ENCODE results near the gene NHSL2. TPM values are rescaled to one million over a fixed set of nuclear protein-coding genes. Genes with fewer than 3 reads are reported as not detected.

NHSL2 gene
- total RNA-seq, 1 donor from 2014 or later: not detected

DNA sequence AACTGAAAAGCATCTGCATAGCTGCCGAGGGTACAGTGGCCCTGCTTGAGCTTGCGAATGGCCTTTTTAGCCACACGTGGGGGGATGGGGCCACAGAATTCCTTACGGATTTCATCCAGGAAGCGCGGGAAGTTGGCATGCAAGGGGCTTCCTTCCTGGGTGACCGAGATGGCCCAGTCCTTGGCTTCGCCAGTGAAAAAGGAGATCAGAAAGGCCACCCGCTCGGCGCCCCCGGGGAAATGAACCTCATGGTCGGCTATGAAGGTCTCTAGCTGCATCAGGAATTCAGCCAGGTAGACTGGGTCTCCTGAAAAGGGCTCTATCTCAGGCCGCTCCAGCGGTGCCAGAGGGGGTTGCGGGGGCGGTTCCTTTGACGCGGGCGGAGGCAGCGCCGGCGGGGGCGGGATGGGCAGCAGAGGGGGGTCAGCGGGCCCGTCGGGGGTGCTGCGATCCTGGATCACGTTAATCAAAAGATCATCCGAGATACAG lies 220.2 kb downstream of the NHSL2 start:
- DNase-seq (ENCODE audit: low read depth) (no peak), FAIRE-seq (no peak)
- Histone ChIP-seq H3K27me3 (ENCODE audit: control insufficient read depth, insufficient read depth, low read length) (peaks cover 14% of the 10 kb centered on the region), H3K4me3 (ENCODE audit: low read depth, low read length) (no peak overlapping the region), H3K36me3 (ENCODE audit: control insufficient read depth, insufficient read depth, low read length) (no peaks in the 10 kb centered on the region)
- TF ChIP-seq, protein P1, sequence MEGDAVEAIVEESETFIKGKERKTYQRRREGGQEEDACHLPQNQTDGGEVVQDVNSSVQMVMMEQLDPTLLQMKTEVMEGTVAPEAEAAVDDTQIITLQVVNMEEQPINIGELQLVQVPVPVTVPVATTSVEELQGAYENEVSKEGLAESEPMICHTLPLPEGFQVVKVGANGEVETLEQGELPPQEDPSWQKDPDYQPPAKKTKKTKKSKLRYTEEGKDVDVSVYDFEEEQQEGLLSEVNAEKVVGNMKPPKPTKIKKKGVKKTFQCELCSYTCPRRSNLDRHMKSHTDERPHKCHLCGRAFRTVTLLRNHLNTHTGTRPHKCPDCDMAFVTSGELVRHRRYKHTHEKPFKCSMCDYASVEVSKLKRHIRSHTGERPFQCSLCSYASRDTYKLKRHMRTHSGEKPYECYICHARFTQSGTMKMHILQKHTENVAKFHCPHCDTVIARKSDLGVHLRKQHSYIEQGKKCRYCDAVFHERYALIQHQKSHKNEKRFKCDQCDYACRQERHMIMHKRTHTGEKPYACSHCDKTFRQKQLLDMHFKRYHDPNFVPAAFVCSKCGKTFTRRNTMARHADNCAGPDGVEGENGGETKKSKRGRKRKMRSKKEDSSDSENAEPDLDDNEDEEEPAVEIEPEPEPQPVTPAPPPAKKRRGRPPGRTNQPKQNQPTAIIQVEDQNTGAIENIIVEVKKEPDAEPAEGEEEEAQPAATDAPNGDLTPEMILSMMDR (IDR thresholded peaks at IDR 0.05; ENCODE audit: insufficient read depth, low read length, severe bottlenecking): no peak

DNA sequence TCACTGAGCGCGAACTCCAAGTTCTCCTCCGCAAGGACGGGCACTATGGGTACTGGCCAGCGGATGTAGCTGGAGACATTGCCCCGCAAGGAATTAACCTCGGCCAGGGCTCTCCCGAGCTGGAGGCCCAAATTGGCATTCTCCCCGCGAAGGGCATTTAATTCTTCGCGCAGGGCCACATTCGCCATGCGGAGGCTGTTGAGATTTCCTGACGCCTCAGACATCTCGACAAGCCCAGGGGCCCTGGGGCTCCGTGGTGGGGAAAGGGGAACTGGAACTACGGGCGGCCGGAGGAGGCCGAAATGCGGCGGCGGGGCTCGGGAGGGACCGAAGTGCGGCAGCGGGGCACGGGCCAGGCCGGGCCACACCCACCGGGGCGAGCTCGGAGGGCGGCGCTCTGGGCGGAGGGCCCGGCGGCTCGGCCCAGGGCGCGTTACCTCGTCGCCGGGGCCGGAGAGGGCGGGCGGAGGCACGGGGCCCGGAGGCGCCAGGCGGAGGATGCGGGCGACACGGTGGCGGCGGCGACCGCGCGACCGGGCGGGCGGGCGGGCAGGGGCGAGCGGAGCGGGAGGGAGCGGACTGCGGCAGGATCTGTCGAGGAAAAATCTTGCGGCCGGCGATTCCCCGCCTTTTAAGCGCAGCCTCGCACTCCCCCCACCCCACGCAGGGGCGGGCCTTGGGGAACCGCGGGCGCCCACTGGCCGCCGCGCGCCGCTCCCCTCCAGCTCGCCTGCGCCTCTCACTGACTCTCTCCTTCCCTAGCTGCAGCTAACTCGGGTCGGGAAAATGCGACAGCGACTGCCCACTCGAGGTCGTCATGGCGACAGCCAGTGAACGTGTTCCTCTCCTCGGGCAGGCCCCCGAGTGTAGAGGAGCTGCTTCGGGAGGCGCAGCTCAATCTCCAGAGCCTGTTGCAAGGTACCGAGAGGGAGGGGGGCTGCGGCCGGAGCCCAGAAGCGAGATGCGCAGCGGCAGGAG lies 221.0 kb downstream of the NHSL2 start, which contains the start of gene RTL5:
RTL5 (minus strand) TSS at position 599 of the 978 bp plus-strand sequence.
- no peak for FAIRE-seq
- peaks cover 14% of the 10 kb centered on the region for H3K27me3 ChIP-seq (ENCODE audit: control insufficient read depth, insufficient read depth, low read length)

DNA sequence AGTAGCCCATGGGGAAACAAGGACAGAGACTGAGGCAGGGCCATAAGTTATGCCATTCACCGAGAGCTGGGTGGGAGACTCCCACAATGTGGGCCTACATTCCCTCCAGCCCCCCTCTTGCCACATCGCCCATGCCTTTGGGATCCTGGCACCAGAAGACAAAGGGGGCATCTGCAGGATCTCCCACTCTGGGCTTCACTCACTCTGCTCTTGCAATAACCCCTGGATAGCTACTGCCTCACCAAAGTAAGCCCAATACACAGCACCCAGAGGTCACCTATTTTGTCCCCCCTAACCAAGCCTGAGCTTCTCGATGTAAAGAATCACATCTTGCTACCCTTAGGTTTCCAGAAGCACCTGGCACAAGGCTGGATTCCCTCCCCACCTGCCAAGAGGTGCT lies 221.8 kb downstream of the NHSL2 start:
- DNase-seq (ENCODE audit: low read depth) (no peak), FAIRE-seq (no peak)
- Histone ChIP-seq H3K27me3 (ENCODE audit: control insufficient read depth, insufficient read depth, low read length) (peaks cover 14% of the 10 kb centered on the region), H3K36me3 (ENCODE audit: control insufficient read depth, insufficient read depth, low read length) (no peaks in the 10 kb centered on the region), H3K4me3 (ENCODE audit: low read depth, low read length) (no peak overlapping the region)
- TF ChIP-seq, protein P1 (IDR thresholded peaks at IDR 0.05; ENCODE audit: insufficient read depth, low read length, severe bottlenecking): no peak

More for the DNA sequence above, 221.0 kb downstream of the NHSL2 start, which contains the start of gene RTL5:
- H3K4me3 ChIP-seq (ENCODE audit: low read depth, low read length): peak within 1 kb of the TSS; percentile 20
- TF ChIP-seq, protein P1 (IDR thresholded peaks at IDR 0.05; ENCODE audit: insufficient read depth, low read length, severe bottlenecking): no peak
- DNase-seq (ENCODE audit: low read depth): peak; percentile 35
- H3K36me3 ChIP-seq (ENCODE audit: control insufficient read depth, insufficient read depth, low read length): no peaks in the 10 kb centered on the region

DNA sequence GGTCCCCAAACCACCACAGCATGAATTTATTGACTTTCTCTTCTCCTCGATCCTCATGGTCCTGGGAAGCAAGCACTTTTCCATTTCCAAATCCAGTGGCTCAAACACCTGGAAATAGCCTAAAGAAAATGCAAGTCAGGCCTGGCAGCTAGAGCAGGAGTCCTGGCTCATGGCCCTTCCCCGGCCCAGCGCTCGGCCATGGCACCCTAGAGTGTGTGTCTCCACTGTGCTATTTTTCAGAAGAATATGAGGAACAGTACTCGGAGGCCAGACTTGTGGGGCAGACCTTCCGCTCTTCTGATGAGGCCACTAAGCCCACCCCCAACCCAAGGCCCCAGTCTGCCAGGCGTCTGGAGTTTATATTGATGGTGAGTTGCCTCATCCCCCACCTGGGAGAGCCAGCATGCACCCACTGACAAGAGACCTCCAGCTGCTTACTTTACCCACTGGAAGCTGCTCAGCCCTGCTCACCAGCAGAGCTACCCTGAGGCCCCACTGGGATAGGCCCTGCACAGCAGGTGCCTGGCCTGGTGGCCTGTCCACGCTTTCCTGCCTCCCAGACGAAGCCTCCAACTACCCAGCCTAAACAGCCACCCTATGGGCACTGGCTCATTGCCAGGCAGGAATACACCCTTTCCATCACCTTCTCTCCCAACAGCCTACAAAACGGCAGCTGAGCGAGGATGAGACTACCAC lies 223.4 kb downstream of the NHSL2 start:
- TF ChIP-seq, protein P1 (IDR thresholded peaks at IDR 0.05; ENCODE audit: insufficient read depth, low read length, severe bottlenecking): no peak
- peaks cover 14% of the 10 kb centered on the region for H3K27me3 ChIP-seq (ENCODE audit: control insufficient read depth, insufficient read depth, low read length)

DNA sequence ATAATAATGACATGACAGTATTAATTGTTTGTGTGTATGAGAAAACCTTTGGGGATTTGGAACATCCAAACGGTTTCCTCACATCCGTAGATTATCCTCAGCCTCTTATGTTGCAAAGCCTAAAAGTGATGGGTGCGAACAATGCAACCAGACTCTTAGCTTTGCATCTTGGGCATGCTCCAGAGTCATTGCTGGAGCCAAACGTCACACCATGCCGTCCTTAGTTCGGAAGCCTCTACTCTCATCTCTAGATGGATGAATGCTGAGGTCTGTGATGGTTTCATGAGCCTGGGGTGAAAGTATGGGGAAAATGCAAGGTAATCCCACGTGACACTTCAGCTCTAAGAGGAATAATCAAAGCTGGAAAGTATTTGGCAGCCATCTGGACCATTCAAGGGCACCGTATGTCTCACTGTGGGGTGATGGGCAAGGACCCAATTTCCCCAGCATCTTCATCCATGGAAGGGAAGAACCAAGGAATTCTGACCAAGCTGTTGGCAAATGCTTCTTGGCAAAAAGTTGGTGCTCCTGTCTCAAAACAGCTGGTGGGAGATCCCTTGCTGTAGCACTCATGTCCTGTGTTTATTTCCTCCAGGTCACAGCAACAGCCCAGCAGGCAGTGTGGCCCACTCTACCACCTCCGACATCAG lies 227.3 kb downstream of the NHSL2 start:
- no peak overlapping the region for H3K4me3 ChIP-seq (ENCODE audit: low read depth, low read length)
- no peaks in the 10 kb centered on the region for H3K27me3 ChIP-seq (ENCODE audit: control insufficient read depth, insufficient read depth, low read length)
- H3K36me3 ChIP-seq (ENCODE audit: control insufficient read depth, insufficient read depth, low read length): no peaks in the 10 kb centered on the region
- FAIRE-seq: no peak
- TF ChIP-seq, protein P1 (IDR thresholded peaks at IDR 0.05; ENCODE audit: insufficient read depth, low read length, severe bottlenecking): no peak
- no peak for DNase-seq (ENCODE audit: low read depth)

More for the DNA sequence above, 223.4 kb downstream of the NHSL2 start:
- no peak for FAIRE-seq
- DNase-seq (ENCODE audit: low read depth): no peak
- Histone ChIP-seq H3K36me3 (ENCODE audit: control insufficient read depth, insufficient read depth, low read length) (no peaks in the 10 kb centered on the region), H3K4me3 (ENCODE audit: low read depth, low read length) (no peak overlapping the region)
